Activated naive CD4-positive, alpha-beta T cell treated with anti-CD3 and anti-CD28 coated beads, Interleukin-2, amount 50 U/mL, for 24 hours (primary cell): ENCODE measurements around the gene PARP4.
"Not testable (repeated sequence)": the region's sequence is repeated elsewhere in the genome, so short reads cannot be mapped to it uniquely, and the experiment has no call there.

Source experiments
- H3K27ac Mint-ChIP-seq: one replicate; pipeline ENCODE4 v1.8.0; 2021; ENCODE audit warnings: mild to moderate bottlenecking, mixed read lengths
- H3K27me3 Mint-ChIP-seq: one replicate; pipeline ENCODE4 v1.8.0; 2021; ENCODE audit warnings: mixed read lengths
- H3K36me3 Mint-ChIP-seq: one replicate; pipeline ENCODE4 v1.8.0; 2021; ENCODE audit warnings: mixed read lengths
- H3K4me1 Mint-ChIP-seq: one replicate; pipeline ENCODE4 v1.8.0; 2021; ENCODE audit warnings: mixed read lengths
- H3K4me3 Mint-ChIP-seq: one replicate; pipeline ENCODE4 v1.8.0; 2021; ENCODE audit warnings: mild to moderate bottlenecking, mixed read lengths
- H3K9me3 Mint-ChIP-seq: one replicate; pipeline ENCODE4 v1.8.0; 2021; ENCODE audit warnings: mixed read lengths

Gene PARP4

GRCh38 chr13:24512197-24512907 is at the start of gene PARP4:
TSS of gene PARP4 (minus strand) at chr13:24512778. CDS start at chr13:24503776, 9,002 bp downstream.
- Mint-ChIP-seq H3K4me1 (peaks cover 45% of the 10 kb centered on the region), H3K27me3 (no peaks in the 10 kb centered on the region), H3K4me3 (peak within 1 kb of the TSS; percentile 91), H3K27ac (peak within 1 kb of the TSS; percentile 93), H3K36me3 (peaks cover 6% of the 10 kb centered on the region), H3K9me3 (no peaks in the 10 kb centered on the region)

- not testable (repeated sequence) for H3K36me3 Mint-ChIP-seq, H3K4me1 Mint-ChIP-seq, H3K4me3 Mint-ChIP-seq, H3K9me3 Mint-ChIP-seq, H3K27ac Mint-ChIP-seq
- peaks cover 26% of the 10 kb centered on the region for H3K27me3 Mint-ChIP-seq
These were observed 48.1 kb upstream of the PARP4 start for GRCh38 chr13:24560579-24561187.

GRCh38 chr13:24559431-24560218 is 47.0 kb upstream of the PARP4 start:
- not testable (repeated sequence) for H3K36me3 Mint-ChIP-seq, H3K4me3 Mint-ChIP-seq, H3K27ac Mint-ChIP-seq, H3K9me3 Mint-ChIP-seq, H3K4me1 Mint-ChIP-seq
- peaks cover 23% of the 10 kb centered on the region for H3K27me3 Mint-ChIP-seq

GRCh38 chr13:24557081-24557480 is 44.5 kb upstream of the PARP4 start:
- no peak overlapping the region for H3K4me3 Mint-ChIP-seq
- H3K27ac Mint-ChIP-seq = no peak overlapping the region
- H3K4me1 Mint-ChIP-seq = peaks cover 9% of the 10 kb centered on the region
- H3K9me3 Mint-ChIP-seq = no peaks in the 10 kb centered on the region
- H3K27me3 Mint-ChIP-seq = peaks cover 29% of the 10 kb centered on the region
- H3K36me3 Mint-ChIP-seq = no peaks in the 10 kb centered on the region

GRCh38 chr13:24553892-24554291 is 41.3 kb upstream of the PARP4 start:
- not testable (repeated sequence) for H3K36me3 Mint-ChIP-seq, H3K4me1 Mint-ChIP-seq, H3K27ac Mint-ChIP-seq, H3K4me3 Mint-ChIP-seq, H3K9me3 Mint-ChIP-seq
- peaks cover 21% of the 10 kb centered on the region for H3K27me3 Mint-ChIP-seq

GRCh38 chr13:24541476-24542352 is 29.1 kb upstream of the PARP4 start:
- peaks cover 34% of the 10 kb centered on the region for H3K27me3 Mint-ChIP-seq
- H3K27ac Mint-ChIP-seq, H3K36me3 Mint-ChIP-seq, H3K9me3 Mint-ChIP-seq: not testable (repeated sequence)
- peaks cover 10% of the 10 kb centered on the region for H3K4me1 Mint-ChIP-seq
- H3K4me3 Mint-ChIP-seq = peak overlapping the region; percentile 86

- Mint-ChIP-seq H3K4me3 (no peak overlapping the region), H3K27me3 (peaks cover 33% of the 10 kb centered on the region), H3K9me3 (peaks cover 9% of the 10 kb centered on the region), H3K27ac (no peak overlapping the region), H3K4me1 (peaks cover 10% of the 10 kb centered on the region), H3K36me3 (peaks cover 5% of the 10 kb centered on the region)
These were observed 28.5 kb upstream of the PARP4 start for GRCh38 chr13:24541127-24541475.

GRCh38 chr13:24540236-24541126 is 27.9 kb upstream of the PARP4 start:
- Mint-ChIP-seq H3K4me1 (peaks cover 10% of the 10 kb centered on the region), H3K4me3 (no peak overlapping the region), H3K9me3 (peaks cover 9% of the 10 kb centered on the region), H3K36me3 (peaks cover 5% of the 10 kb centered on the region), H3K27me3 (peaks cover 33% of the 10 kb centered on the region), H3K27ac (no peak overlapping the region)

- Mint-ChIP-seq H3K27me3 (peaks cover 33% of the 10 kb centered on the region), H3K36me3 (peaks cover 5% of the 10 kb centered on the region), H3K9me3 (peaks cover 9% of the 10 kb centered on the region), H3K27ac (no peak overlapping the region), H3K4me1 (peaks cover 10% of the 10 kb centered on the region), H3K4me3 (no peak overlapping the region)
These were observed 27.1 kb upstream of the PARP4 start for GRCh38 chr13:24539500-24540165.

- Mint-ChIP-seq H3K4me1 (no peaks in the 10 kb centered on the region), H3K36me3 (no peaks in the 10 kb centered on the region), H3K27me3 (peaks cover 28% of the 10 kb centered on the region), H3K27ac (no peak overlapping the region), H3K4me3 (no peak overlapping the region), H3K9me3 (no peaks in the 10 kb centered on the region)
These were observed 16.9 kb upstream of the PARP4 start for GRCh38 chr13:24529478-24529877.

GRCh38 chr13:24528816-24529398 is 16.3 kb upstream of the PARP4 start:
- no peaks in the 10 kb centered on the region for H3K9me3 Mint-ChIP-seq
- no peak overlapping the region for H3K4me3 Mint-ChIP-seq
- no peaks in the 10 kb centered on the region for H3K4me1 Mint-ChIP-seq
- peaks cover 26% of the 10 kb centered on the region for H3K27me3 Mint-ChIP-seq
- no peak overlapping the region for H3K27ac Mint-ChIP-seq
- no peaks in the 10 kb centered on the region for H3K36me3 Mint-ChIP-seq

GRCh38 chr13:24527266-24527775 is 14.7 kb upstream of the PARP4 start:
- H3K4me3 Mint-ChIP-seq = no peak overlapping the region
- H3K27me3 Mint-ChIP-seq = peaks cover 20% of the 10 kb centered on the region
- no peaks in the 10 kb centered on the region for H3K36me3 Mint-ChIP-seq
- no peaks in the 10 kb centered on the region for H3K9me3 Mint-ChIP-seq
- no peaks in the 10 kb centered on the region for H3K4me1 Mint-ChIP-seq
- H3K27ac Mint-ChIP-seq = no peak overlapping the region

- H3K4me3 Mint-ChIP-seq = no peak overlapping the region
- H3K27ac Mint-ChIP-seq = no peak overlapping the region
- no peaks in the 10 kb centered on the region for H3K36me3 Mint-ChIP-seq
- H3K9me3 Mint-ChIP-seq = no peaks in the 10 kb centered on the region
- no peaks in the 10 kb centered on the region for H3K4me1 Mint-ChIP-seq
- no peaks in the 10 kb centered on the region for H3K27me3 Mint-ChIP-seq
These were observed 8.2 kb upstream of the PARP4 start for GRCh38 chr13:24520733-24521132.

- no peaks in the 10 kb centered on the region for H3K9me3 Mint-ChIP-seq
- no peaks in the 10 kb centered on the region for H3K36me3 Mint-ChIP-seq
- H3K4me1 Mint-ChIP-seq = peaks cover 13% of the 10 kb centered on the region
- no peak overlapping the region for H3K27ac Mint-ChIP-seq
- H3K27me3 Mint-ChIP-seq = no peaks in the 10 kb centered on the region
- H3K4me3 Mint-ChIP-seq = no peak overlapping the region
These were observed 4.3 kb upstream of the PARP4 start for GRCh38 chr13:24516919-24517318.
